ENCODE measurements around the gene CCDC174. TPM values are rescaled to one million over a fixed set of nuclear protein-coding genes. Genes with fewer than 3 reads are reported as not detected.

CCDC174 gene
- total RNA-seq, 1 experiment from 2014 or later: 16.0 TPM

DNA sequence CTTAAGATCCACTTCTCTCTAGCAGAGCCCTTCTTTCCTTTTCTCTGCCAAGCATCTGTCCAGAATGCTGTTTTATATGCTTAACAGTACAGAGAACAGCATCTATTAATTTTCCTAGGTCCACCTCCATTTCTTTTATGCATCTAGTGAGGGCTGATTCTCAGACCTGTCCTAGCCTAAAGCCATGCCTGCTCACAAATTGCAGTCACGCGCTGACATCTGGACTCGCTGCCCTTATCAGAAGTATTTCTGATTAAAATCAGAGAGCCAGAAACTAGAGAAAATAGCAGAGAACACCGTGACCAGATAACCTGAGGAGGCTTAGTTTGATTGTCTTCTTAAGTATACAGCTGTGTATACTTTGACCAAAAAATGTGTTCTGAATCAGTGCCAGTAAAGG is 25.3 kb downstream of the CCDC174 start (continued):
- TF ChIP-seq GABPB1 (CRISPR knock-in tag; IDR thresholded peaks at IDR 0.05): no peak
- no peak for TF ChIP-seq ELF4 (CRISPR knock-in tag; IDR thresholded peaks at IDR 0.05; ENCODE audit: low read depth)
- TF ChIP-seq GTF2I (CRISPR knock-in tag; conservative IDR thresholded peaks at IDR 0.05): no peak

DNA sequence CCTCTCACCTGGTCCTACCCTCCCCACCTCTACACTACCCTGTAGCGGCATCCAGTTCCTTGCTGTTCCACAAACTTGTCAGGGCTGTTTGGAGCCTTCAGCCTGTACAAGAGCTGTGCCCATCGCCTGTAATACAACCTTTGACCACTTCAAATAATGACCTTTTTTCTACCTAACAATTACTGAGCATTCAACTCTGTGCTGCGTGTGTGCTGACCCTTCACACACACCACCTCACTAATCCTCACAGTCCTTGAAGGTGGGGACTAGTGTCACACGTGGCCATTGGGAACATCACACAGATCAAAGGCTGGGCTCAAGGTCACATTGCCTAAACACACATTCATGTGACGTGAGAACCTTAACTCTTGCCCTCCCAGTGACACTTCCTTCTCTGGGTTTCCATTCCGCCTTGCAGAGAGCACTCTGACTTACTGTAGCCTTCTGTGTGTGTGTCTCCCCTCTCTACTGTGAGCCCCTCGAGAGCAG is 26.5 kb downstream of the CCDC174 start:
- Mint-ChIP-seq H3K27me3 (ENCODE audit: low read depth) (peaks cover 3% of the 10 kb centered on the region; the same call in 1 of the 2 replicates), H3K4me3 (no peak overlapping the region), H3K4me1 (no peaks in the 10 kb centered on the region), H3K27ac (no peak overlapping the region), H3K9me3 (peaks cover 20% of the 10 kb centered on the region), H3K36me3 (peaks cover 9% of the 10 kb centered on the region)
- ChIA-PET POLR2A (no interaction called here), CTCF (interaction anchor here (1.1 to 5.8 kb wide), 2 partner anchors 103 to 242 kb away, joined by 3 to 59 read pairs; no protein-coding TSS in a partner anchor)
- ATAC-seq: peak; percentile 44
- DNase-seq (ENCODE audit: low spot score): no peak
- TF ChIP-seq TEAD1 (CRISPR knock-in tag; IDR thresholded peaks at IDR 0.05): no peak
- peak; percentile 85 for TF ChIP-seq GABPB1 (CRISPR knock-in tag; IDR thresholded peaks at IDR 0.05)
- no peak for TF ChIP-seq ZBTB21 (CRISPR knock-in tag; IDR thresholded peaks at IDR 0.05; ENCODE audit: borderline replicate concordance)
- no peak for TF ChIP-seq CBFB (CRISPR knock-in tag; IDR thresholded peaks at IDR 0.05; ENCODE audit: low read depth)

DNA sequence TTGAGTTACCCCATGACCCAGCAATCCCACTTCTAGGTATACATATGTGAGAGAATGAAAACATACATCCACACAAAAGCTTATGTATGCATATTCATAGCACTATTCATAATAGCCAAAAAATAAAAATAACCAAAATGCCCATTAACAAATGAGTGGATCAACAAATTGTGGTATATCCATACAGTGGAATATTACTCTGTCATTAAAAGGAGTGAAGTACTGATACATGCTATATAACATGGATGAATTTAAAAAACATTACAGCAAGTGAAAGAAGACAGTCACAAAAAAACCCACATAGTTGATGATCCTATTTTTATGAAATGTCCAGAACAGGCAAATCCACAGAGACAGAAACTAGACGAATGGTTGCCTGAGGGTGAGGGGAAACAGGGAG is 28.6 kb downstream of the CCDC174 start:
- Mint-ChIP-seq H3K9me3 (peaks cover 20% of the 10 kb centered on the region), H3K4me1 (no peaks in the 10 kb centered on the region), H3K4me3 (no peak overlapping the region), H3K36me3 (peaks cover 9% of the 10 kb centered on the region), H3K27ac (no peak overlapping the region), H3K27me3 (ENCODE audit: low read depth) (peaks cover 3% of the 10 kb centered on the region; the same call in 1 of the 2 replicates)
- DNase-seq (ENCODE audit: low spot score): no peak
- CTCF ChIA-PET: interaction anchor here (2.7 kb wide), 1 partner anchor 101 kb away, joined by 9 read pairs; no protein-coding TSS in a partner anchor
- no peak for ATAC-seq
- POLR2A ChIA-PET: no interaction called here
- TF ChIP-seq, protein P1, sequence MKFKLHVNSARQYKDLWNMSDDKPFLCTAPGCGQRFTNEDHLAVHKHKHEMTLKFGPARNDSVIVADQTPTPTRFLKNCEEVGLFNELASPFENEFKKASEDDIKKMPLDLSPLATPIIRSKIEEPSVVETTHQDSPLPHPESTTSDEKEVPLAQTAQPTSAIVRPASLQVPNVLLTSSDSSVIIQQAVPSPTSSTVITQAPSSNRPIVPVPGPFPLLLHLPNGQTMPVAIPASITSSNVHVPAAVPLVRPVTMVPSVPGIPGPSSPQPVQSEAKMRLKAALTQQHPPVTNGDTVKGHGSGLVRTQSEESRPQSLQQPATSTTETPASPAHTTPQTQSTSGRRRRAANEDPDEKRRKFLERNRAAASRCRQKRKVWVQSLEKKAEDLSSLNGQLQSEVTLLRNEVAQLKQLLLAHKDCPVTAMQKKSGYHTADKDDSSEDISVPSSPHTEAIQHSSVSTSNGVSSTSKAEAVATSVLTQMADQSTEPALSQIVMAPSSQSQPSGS (CRISPR knock-in tag; IDR thresholded peaks at IDR 0.05; ENCODE audit: borderline replicate concordance, low read depth): no peak
- TF ChIP-seq, protein P2, sequence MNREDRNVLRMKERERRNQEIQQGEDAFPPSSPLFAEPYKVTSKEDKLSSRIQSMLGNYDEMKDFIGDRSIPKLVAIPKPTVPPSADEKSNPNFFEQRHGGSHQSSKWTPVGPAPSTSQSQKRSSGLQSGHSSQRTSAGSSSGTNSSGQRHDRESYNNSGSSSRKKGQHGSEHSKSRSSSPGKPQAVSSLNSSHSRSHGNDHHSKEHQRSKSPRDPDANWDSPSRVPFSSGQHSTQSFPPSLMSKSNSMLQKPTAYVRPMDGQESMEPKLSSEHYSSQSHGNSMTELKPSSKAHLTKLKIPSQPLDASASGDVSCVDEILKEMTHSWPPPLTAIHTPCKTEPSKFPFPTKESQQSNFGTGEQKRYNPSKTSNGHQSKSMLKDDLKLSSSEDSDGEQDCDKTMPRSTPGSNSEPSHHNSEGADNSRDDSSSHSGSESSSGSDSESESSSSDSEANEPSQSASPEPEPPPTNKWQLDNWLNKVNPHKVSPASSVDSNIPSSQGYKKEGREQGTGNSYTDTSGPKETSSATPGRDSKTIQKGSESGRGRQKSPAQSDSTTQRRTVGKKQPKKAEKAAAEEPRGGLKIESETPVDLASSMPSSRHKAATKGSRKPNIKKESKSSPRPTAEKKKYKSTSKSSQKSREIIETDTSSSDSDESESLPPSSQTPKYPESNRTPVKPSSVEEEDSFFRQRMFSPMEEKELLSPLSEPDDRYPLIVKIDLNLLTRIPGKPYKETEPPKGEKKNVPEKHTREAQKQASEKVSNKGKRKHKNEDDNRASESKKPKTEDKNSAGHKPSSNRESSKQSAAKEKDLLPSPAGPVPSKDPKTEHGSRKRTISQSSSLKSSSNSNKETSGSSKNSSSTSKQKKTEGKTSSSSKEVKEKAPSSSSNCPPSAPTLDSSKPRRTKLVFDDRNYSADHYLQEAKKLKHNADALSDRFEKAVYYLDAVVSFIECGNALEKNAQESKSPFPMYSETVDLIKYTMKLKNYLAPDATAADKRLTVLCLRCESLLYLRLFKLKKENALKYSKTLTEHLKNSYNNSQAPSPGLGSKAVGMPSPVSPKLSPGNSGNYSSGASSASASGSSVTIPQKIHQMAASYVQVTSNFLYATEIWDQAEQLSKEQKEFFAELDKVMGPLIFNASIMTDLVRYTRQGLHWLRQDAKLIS (CRISPR knock-in tag; IDR thresholded peaks at IDR 0.05; ENCODE audit: borderline replicate concordance): no peak
- TF ChIP-seq HMGA2 (CRISPR knock-in tag; IDR thresholded peaks at IDR 0.05) (no peak), FOXK1 (CRISPR knock-in tag; IDR thresholded peaks at IDR 0.05) (no peak), RELA (CRISPR knock-in tag; IDR thresholded peaks at IDR 0.05; ENCODE audit: borderline replicate concordance) (no peak)

DNA sequence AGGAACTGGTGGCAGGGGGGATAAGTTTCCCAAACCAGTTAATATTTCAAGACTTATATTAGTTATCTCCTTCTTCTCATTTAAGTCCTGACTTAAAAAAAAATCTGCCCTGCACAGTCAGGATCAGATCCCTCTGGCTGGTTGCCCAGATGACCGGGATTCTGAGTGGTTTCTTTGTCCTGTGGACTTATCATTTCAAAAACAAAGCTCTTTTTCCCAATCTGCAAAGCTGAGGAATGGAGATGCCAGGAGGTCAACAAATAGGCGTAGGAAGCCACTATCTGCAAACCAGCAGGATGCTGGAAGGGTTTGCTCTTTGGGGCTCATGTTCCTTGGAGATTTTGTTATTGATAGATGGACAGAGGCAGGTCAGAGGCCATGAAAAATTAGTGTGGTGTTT is 29.2 kb downstream of the CCDC174 start:
- ATAC-seq (no peak), DNase-seq (ENCODE audit: low spot score) (no peak)
- no peak overlapping the region for H3K27ac Mint-ChIP-seq
- H3K9me3 Mint-ChIP-seq: peaks cover 20% of the 10 kb centered on the region
- TF ChIP-seq, protein P3, sequence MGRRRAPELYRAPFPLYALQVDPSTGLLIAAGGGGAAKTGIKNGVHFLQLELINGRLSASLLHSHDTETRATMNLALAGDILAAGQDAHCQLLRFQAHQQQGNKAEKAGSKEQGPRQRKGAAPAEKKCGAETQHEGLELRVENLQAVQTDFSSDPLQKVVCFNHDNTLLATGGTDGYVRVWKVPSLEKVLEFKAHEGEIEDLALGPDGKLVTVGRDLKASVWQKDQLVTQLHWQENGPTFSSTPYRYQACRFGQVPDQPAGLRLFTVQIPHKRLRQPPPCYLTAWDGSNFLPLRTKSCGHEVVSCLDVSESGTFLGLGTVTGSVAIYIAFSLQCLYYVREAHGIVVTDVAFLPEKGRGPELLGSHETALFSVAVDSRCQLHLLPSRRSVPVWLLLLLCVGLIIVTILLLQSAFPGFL (CRISPR knock-in tag; IDR thresholded peaks at IDR 0.05; ENCODE audit: borderline replicate concordance): no peak
- TF ChIP-seq, protein P1 (CRISPR knock-in tag; IDR thresholded peaks at IDR 0.05; ENCODE audit: borderline replicate concordance, low read depth): no peak
- TF ChIP-seq ZNF423 (CRISPR knock-in tag; IDR thresholded peaks at IDR 0.05) (no peak), TEAD4 (CRISPR knock-in tag; IDR thresholded peaks at IDR 0.05) (no peak), SMAD4 (CRISPR knock-in tag; IDR thresholded peaks at IDR 0.05) (no peak), SMAD3 (CRISPR knock-in tag; IDR thresholded peaks at IDR 0.05; ENCODE audit: borderline replicate concordance) (no peak), ZNF263 (CRISPR knock-in tag; IDR thresholded peaks at IDR 0.05; ENCODE audit: low read depth) (no peak), ELF4 (CRISPR knock-in tag; IDR thresholded peaks at IDR 0.05; ENCODE audit: low read depth) (no peak), JUN (CRISPR knock-in tag; IDR thresholded peaks at IDR 0.05) (no peak), ZNF121 (CRISPR knock-in tag; IDR thresholded peaks at IDR 0.05) (no peak)
- no peak overlapping the region for H3K4me3 Mint-ChIP-seq
- peaks cover 3% of the 10 kb centered on the region; the same call in 1 of the 2 replicates for H3K27me3 Mint-ChIP-seq (ENCODE audit: low read depth)
- H3K36me3 Mint-ChIP-seq: peaks cover 9% of the 10 kb centered on the region
- ChIA-PET CTCF (interaction anchor here (0.7 to 2.7 kb wide), 3 partner anchors 77 to 240 kb away, joined by 3 to 9 read pairs (median 3); no protein-coding TSS in a partner anchor), POLR2A (no interaction called here)
- H3K4me1 Mint-ChIP-seq: no peaks in the 10 kb centered on the region
